ENCODE data around the gene IGSF6. TPM values are rescaled to one million over a fixed set of nuclear protein-coding genes. Genes with fewer than 3 reads are reported as not detected.

The IGSF6 gene
- total RNA-seq, 4 donors from 2014 or later = 2.8 to 18.6 (median 6.8) TPM

Small RNA genes within 50 kb of the gene (small RNA-seq; reads per million reads assigned to genes)
- gene RNU6-1005P (not detected), gene RNU6-196P (not detected)

Other genes with a start within 250 kb of the IGSF6 start
- 100 to 1,000 TPM in 3 of 4 donors, 10 to 100 TPM in 1; 98.9 to 195 (median 114) TPM for gene METTL9, start 53.0 kb downstream of the IGSF6 start, total RNA-seq
- gene OTOA, start 11.4 kb upstream of the IGSF6 start, total RNA-seq = 1 to 10 TPM in 2 of 4 donors, under 1 TPM in 2; 0.25 to 1.2 (median 0.69) TPM
- gene NPIPB4, start 205.1 kb upstream of the IGSF6 start, total RNA-seq = 100 to 1,000 TPM in 2 of 4 donors, 10 to 100 TPM in 2; 34.9 to 195 (median 94.1) TPM

Measured in omental fat pad (tissue), 4 donors.